Stomach (tissue), 8 donors: ENCODE data around the gene KCNK13. TPM values are rescaled to one million over a fixed set of nuclear protein-coding genes. Genes with fewer than 3 reads are reported as not detected.

Experiments used
- polyA plus RNA-seq, 3 donors: library from polyadenylated mRNA; stranded (reverse); fragments of 200-250 nt; gene quantifications; one replicate each; pipeline ENCODE4 v1.2.3, GENCODE V29; 2013
- small RNA-seq, 4 donors: library from RNA; depleted of rRNA; stranded (forward); fragments of <200 nt; gene quantifications; one replicate each; pipeline ENCODE3, GENCODE V24; 2016
- total RNA-seq, 5 donors: library from RNA; depleted of rRNA; stranded (reverse); fragments of >200 nt; gene quantifications; one replicate each; pipeline versions ENCODE4 v1.1.0 to v1.2.3, GENCODE V29; 2014 to 2016
- donor health status: healthy with polysubstance abuse.
- donor health status: Bipolar disorder and iron deficiency.
- donor health status: healthy.

The KCNK13 gene
- total and polyA plus RNA-seq, 8 donors = 0.08 to 2.5 (median 0.37) TPM; not detected in 4

Small RNA genes lying within 50 kb of the gene (small RNA-seq; reads per million reads assigned to genes)
- 0 reads per million in 4 donors for gene RF00019

Other genes with a start within 250 kb of the KCNK13 start
- 10 to 100 TPM in 3 of 5 donors, 1 to 10 TPM in 2; 9.6 to 20.4 (median 10.3) TPM for gene EFCAB11, start 107.3 kb upstream of the KCNK13 start, total RNA-seq
- 10 to 100 TPM in 1 of 3 donors, 1 to 10 TPM in 2; 4.5 to 10.5 (median 4.6) TPM for gene EFCAB11, start 107.3 kb upstream of the KCNK13 start, polyA plus RNA-seq
- gene TDP1, start 106.1 kb upstream of the KCNK13 start, total RNA-seq = 100 to 1,000 TPM in 1 of 5 donors, 10 to 100 TPM in 3, 1 to 10 TPM in 1; 2.6 to 127 (median 26.8) TPM
- gene TDP1, start 106.1 kb upstream of the KCNK13 start, polyA plus RNA-seq = 1 to 10 TPM; 3.4 to 5.9 (median 3.6) TPM
- 100 to 1,000 TPM in 1 of 5 donors, 10 to 100 TPM in 4; 14.5 to 247 (median 81.6) TPM for gene PSMC1, start 194.6 kb downstream of the KCNK13 start, total RNA-seq
- 100 to 1,000 TPM in 1 of 3 donors, 10 to 100 TPM in 2; 95.0 to 128 (median 97.2) TPM for gene PSMC1, start 194.6 kb downstream of the KCNK13 start, polyA plus RNA-seq